CD4-positive, alpha-beta T cell (primary cell): ENCODE results near the gene GPRC5C. TPM values are rescaled to one million over a fixed set of nuclear protein-coding genes. Genes with fewer than 3 reads are reported as not detected.

Experiments
- ATAC-seq: fragments of 200-7000 bp; cut with Tn5 transposase; one replicate; pipeline ENCODE4 v1.10.0; 2022; ENCODE audit warnings: mild to moderate bottlenecking; ENCODE audit not compliant: poor library complexity
- CTCF ChIA-PET: fragments of 350-600 bp; sonication (Branson Sonifier 250); formaldehyde crosslinking; loops from one replicate; lab custom pipeline; 2021; ENCODE audit warnings: antibody characterized with exemption, inconsistent platforms; lab: Charles Lee
- POLR2A ChIA-PET: fragments of 350-600 bp; sonication (Branson Sonifier 250); formaldehyde crosslinking; loops from one replicate; lab custom pipeline; 2021; ENCODE audit warnings: antibody characterized with exemption, inconsistent platforms; lab: Charles Lee
- DNase-seq, 14 experiments: peaks; one replicate each; pipeline ENCODE4 v3.0.0-alpha.2; 2013 to 2020; ENCODE audit warnings: mixed read lengths in 2 of 14
- H3K27ac ChIP-seq, 2 donors: one replicate each; pipeline versions ENCODE4 v1.5.1 to v1.7.0; 2013; ENCODE audit warnings: low read length in 2 of 2, low read depth in 1 of 2, mild to moderate bottlenecking in 1 of 2
- H3K27me3 ChIP-seq, 2 experiments: 1 replicate in 1 of 2; 2 replicates in 1 of 2; pipeline versions ENCODE4 v1.6.1 to v1.7.0; 2013; ENCODE audit warnings: low read length in 2 of 2, control low read depth in 1 of 2, mild to moderate bottlenecking in 1 of 2, moderate library complexity in 1 of 2; ENCODE audit not compliant: insufficient read depth in 2 of 2, control insufficient read depth in 1 of 2
- H3K36me3 ChIP-seq: one replicate; pipeline ENCODE4 v1.6.1; 2013; ENCODE audit warnings: low read length, control low read depth; ENCODE audit not compliant: insufficient read depth
- H3K4me1 ChIP-seq: one replicate; pipeline ENCODE4 v1.6.1; 2013; ENCODE audit warnings: low read length, control low read depth; ENCODE audit not compliant: insufficient read depth
- H3K4me3 ChIP-seq: one replicate; pipeline ENCODE4 v1.5.1; 2013; ENCODE audit warnings: mild to moderate bottlenecking, low read length, moderate library complexity
- H3K9me3 ChIP-seq, 2 experiments: 1 replicate in 1 of 2; 2 replicates in 1 of 2; pipeline versions ENCODE4 v1.6.1 to v1.7.0; 2013; ENCODE audit warnings: low read length in 2 of 2, mild to moderate bottlenecking in 2 of 2, control low read depth in 1 of 2, moderate library complexity in 1 of 2; ENCODE audit not compliant: control insufficient read depth in 1 of 2, insufficient read depth in 1 of 2
- H3K27ac Mint-ChIP-seq: one replicate; pipeline ENCODE4 v1.8.0; 2020; ENCODE audit warnings: mixed read lengths
- H3K27me3 Mint-ChIP-seq: one replicate; pipeline ENCODE4 v1.8.0; 2021; ENCODE audit warnings: mixed read lengths
- H3K36me3 Mint-ChIP-seq: one replicate; pipeline ENCODE4 v1.8.0; 2021; ENCODE audit warnings: low read depth, mixed read lengths
- H3K4me1 Mint-ChIP-seq: one replicate; pipeline ENCODE4 v1.8.0; 2021; ENCODE audit warnings: low read depth, mixed read lengths
- H3K4me3 Mint-ChIP-seq: one replicate; pipeline ENCODE4 v1.8.0; 2020; ENCODE audit warnings: mild to moderate bottlenecking, mixed read lengths
- H3K9me3 Mint-ChIP-seq: one replicate; pipeline ENCODE4 v1.8.0; 2020; ENCODE audit warnings: mixed read lengths
- intact Hi-C, 2 experiments: fragments of 100-400 bp; cut with DNase I in 1 of 2; cut with micrococcal nuclease in 1 of 2; formaldehyde crosslinking; loops; one replicate each; pipeline versions ENCODE4 v1.15.1 to v1.9.0; 2023 to 2025; cut with DNase I, micrococcal nuclease
- total RNA-seq, 174 experiments: library from RNA in 2 of 174; stranded (reverse) in 2 of 174; gene quantifications; one replicate each; pipeline ENCODE4 v1.2.3 and lab custom pipeline; 2021 to 2026
- TF ChIP-seq, protein P1 (sequence below): fragments of 200-600 bp; IDR thresholded peaks from one replicate; pipeline ENCODE4 v1.8.0; 2022; ENCODE audit warnings: antibody characterized with exemption, mild to moderate bottlenecking

GPRC5C gene
- total RNA-seq, 2 experiments from 2014 or later = not detected

DNA sequence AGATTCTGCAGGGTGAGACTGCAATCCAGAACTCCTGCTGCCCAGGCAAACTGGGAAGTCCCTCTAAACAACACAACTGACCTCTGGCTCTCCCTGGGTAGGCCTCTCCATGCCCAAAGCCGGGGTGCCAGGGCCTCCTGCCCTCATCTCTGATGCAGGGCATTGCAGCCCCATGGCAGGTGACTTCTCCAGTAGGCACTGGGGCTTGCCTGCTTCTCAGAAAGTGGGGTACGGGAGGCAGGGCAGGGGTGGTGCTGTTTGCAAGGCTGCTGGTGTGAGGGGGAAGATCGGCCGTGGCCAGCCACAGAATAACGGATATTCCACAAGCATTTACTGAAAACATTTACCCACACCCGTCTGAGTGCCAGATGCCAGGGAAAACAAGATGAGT, 4.1 kb upstream of the GPRC5C start:
- peaks cover 63% of the 10 kb centered on the region for H3K27me3 Mint-ChIP-seq

DNA sequence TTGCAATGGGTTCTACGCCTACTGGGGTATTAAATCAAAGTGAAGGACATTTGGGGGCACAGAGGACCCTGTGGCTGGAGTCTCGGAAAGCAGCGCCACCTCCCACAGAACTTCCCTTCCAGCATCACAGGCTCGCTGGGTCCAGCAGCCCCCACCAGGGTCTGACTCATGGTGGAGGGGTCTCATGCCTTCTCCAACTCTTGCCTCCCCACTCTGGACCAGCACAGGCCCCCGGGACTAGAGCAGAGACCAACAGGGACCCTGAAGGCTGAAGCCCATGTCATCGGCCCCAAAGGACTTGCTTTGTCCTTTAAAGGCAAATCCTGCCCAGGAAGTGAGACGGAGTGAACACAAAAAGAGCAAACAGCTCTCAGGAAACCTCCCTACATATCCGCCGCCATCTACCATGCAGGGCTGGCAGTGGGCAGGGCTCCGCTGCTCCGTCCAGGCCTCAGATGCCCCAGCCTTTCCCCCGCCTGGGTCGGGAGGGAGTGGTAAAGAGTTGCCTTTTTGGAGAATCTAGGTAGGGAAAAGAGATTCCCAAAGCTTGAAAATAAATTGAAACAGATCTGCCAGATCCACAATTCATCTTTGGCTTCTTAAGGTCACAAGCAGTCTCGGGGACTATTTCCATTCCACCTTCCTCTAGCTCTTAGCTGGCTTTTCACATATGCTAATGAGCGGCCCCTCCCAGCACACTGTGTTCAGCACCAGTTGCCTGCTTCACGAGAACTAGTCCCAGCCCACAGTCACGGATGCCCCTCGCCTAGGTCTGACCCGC, 2.1 kb upstream of the GPRC5C start:
- Histone ChIP-seq H3K9me3 (peaks cover 0 to 21% of the 10 kb centered on the region in 2 experiments), H3K27ac (no peak overlapping the region), H3K4me3 (no peak overlapping the region), H3K4me1 (peaks cover 27% of the 10 kb centered on the region), H3K27me3 (peaks cover 36 to 46% of the 10 kb centered on the region in 2 experiments), H3K36me3 (no peaks in the 10 kb centered on the region)
- TF ChIP-seq, protein P1, sequence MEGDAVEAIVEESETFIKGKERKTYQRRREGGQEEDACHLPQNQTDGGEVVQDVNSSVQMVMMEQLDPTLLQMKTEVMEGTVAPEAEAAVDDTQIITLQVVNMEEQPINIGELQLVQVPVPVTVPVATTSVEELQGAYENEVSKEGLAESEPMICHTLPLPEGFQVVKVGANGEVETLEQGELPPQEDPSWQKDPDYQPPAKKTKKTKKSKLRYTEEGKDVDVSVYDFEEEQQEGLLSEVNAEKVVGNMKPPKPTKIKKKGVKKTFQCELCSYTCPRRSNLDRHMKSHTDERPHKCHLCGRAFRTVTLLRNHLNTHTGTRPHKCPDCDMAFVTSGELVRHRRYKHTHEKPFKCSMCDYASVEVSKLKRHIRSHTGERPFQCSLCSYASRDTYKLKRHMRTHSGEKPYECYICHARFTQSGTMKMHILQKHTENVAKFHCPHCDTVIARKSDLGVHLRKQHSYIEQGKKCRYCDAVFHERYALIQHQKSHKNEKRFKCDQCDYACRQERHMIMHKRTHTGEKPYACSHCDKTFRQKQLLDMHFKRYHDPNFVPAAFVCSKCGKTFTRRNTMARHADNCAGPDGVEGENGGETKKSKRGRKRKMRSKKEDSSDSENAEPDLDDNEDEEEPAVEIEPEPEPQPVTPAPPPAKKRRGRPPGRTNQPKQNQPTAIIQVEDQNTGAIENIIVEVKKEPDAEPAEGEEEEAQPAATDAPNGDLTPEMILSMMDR = no peak
- ChIA-PET POLR2A (no interaction called here), CTCF (interaction anchor here (1.2 kb wide), 1 partner anchor 51 kb away, joined by 3 read pairs; no protein-coding TSS in a partner anchor)
- H3K36me3 Mint-ChIP-seq = no peaks in the 10 kb centered on the region
- DNase-seq = no peak
- peaks cover 76% of the 10 kb centered on the region for H3K27me3 Mint-ChIP-seq
- no peak overlapping the region for H3K27ac Mint-ChIP-seq
- H3K4me3 Mint-ChIP-seq = no peak overlapping the region
- ATAC-seq = no peak
- intact Hi-C loops = loop anchor here in 1 of 2 experiments (10.0 kb wide), 1 partner anchor 505 kb away; the partner anchor contains the start of gene OTOP3
- no peaks in the 10 kb centered on the region for H3K4me1 Mint-ChIP-seq
- H3K9me3 Mint-ChIP-seq = no peaks in the 10 kb centered on the region

More for the DNA sequence above, 4.1 kb upstream of the GPRC5C start:
- DNase-seq (no peak), ATAC-seq (no peak)
- no peak overlapping the region for H3K4me3 Mint-ChIP-seq
- CTCF ChIA-PET = no interaction called here
- TF ChIP-seq, protein P1 = no peak
- no peak overlapping the region for H3K27ac ChIP-seq
- no peaks in the 10 kb centered on the region for H3K9me3 Mint-ChIP-seq
- H3K27ac Mint-ChIP-seq = no peak overlapping the region
- intact Hi-C loops = loop anchor here in 1 of 2 experiments (10.0 kb wide), 1 partner anchor 507 kb away; the partner anchor contains the start of gene OTOP3
- peaks cover 26% of the 10 kb centered on the region for H3K4me1 ChIP-seq
- no peaks in the 10 kb centered on the region for H3K36me3 ChIP-seq
- H3K27me3 ChIP-seq = peaks cover 29% of the 10 kb centered on the region in 2 experiments
- no peak overlapping the region for H3K4me3 ChIP-seq
- POLR2A ChIA-PET = no interaction called here
- H3K9me3 ChIP-seq = peaks cover 0 to 16% of the 10 kb centered on the region in 2 experiments
- no peaks in the 10 kb centered on the region for H3K36me3 Mint-ChIP-seq
- H3K4me1 Mint-ChIP-seq = no peaks in the 10 kb centered on the region

DNA sequence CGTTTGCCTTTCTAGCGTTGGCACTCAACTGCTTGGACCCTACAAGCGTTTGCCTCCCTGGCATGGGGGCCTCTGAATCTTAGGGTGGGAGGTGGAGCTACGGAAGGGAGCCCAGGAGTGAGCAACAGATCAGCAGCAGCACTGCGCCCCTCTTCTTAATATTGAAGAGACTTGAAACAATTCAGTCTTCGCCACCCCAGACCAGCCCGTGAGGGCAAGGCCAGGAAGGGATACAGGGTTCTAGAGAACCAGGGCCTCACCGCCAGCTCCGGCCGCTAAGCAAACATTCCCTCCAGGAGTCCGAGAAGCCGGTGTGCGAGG, 1.5 kb upstream of the GPRC5C start:
- no peaks in the 10 kb centered on the region for H3K9me3 Mint-ChIP-seq
- no peak overlapping the region for H3K4me3 ChIP-seq
- H3K27me3 Mint-ChIP-seq = peaks cover 74% of the 10 kb centered on the region
- no peaks in the 10 kb centered on the region for H3K36me3 Mint-ChIP-seq
- no peak overlapping the region for H3K27ac Mint-ChIP-seq
- H3K4me1 ChIP-seq = peaks cover 27% of the 10 kb centered on the region
- TF ChIP-seq, protein P1 = no peak
- H3K4me1 Mint-ChIP-seq = no peaks in the 10 kb centered on the region
- H3K27ac ChIP-seq = no peak overlapping the region
- ATAC-seq (no peak), DNase-seq (no peak)
- H3K27me3 ChIP-seq = peaks cover 36 to 41% of the 10 kb centered on the region in 2 experiments
- intact Hi-C loops = no loop called here
- peaks cover 0 to 21% of the 10 kb centered on the region in 2 experiments for H3K9me3 ChIP-seq
- no peaks in the 10 kb centered on the region for H3K36me3 ChIP-seq
- H3K4me3 Mint-ChIP-seq = no peak overlapping the region
- ChIA-PET CTCF (interaction anchor here (1.2 kb wide), 1 partner anchor 51 kb away, joined by 3 read pairs; no protein-coding TSS in a partner anchor), POLR2A (no interaction called here)
